CD8-positive, alpha-beta memory T cell (primary cell): ENCODE results near the gene C6orf132. TPM values are rescaled to one million over a fixed set of nuclear protein-coding genes. Genes with fewer than 3 reads are reported as not detected.

Source experiments
- CTCF ChIA-PET: fragments of 350-600 bp; sonication (Branson Sonifier 250); formaldehyde crosslinking; loops from one replicate; lab custom pipeline; 2021; ENCODE audit warnings: antibody characterized with exemption; lab: Charles Lee
- POLR2A ChIA-PET: fragments of 350-600 bp; sonication (Branson Sonifier 250); formaldehyde crosslinking; loops from one replicate; lab custom pipeline; 2021; ENCODE audit warnings: antibody characterized with exemption; lab: Charles Lee
- DNase-seq, 5 donors: peaks; one replicate each; pipeline versions ENCODE4 v3.0.0 to v3.0.0-alpha.2; 2020 to 2022; ENCODE audit warnings: mixed read lengths in 1 of 5
- H3K27ac ChIP-seq: one replicate; pipeline ENCODE4 v1.7.0; 2013; ENCODE audit warnings: low read depth, mild to moderate bottlenecking, low read length, moderate library complexity
- H3K27me3 ChIP-seq: 2 replicates; pipeline ENCODE4 v1.7.0; 2013; ENCODE audit warnings: low read length, mild to moderate bottlenecking; ENCODE audit not compliant: insufficient read depth, poor library complexity, severe bottlenecking
- H3K36me3 ChIP-seq: 2 replicates; pipeline ENCODE4 v1.7.0; 2013; ENCODE audit warnings: mild to moderate bottlenecking, low read length, moderate library complexity; ENCODE audit not compliant: insufficient read depth
- H3K4me1 ChIP-seq: 2 replicates; pipeline ENCODE4 v1.7.0; 2013; ENCODE audit warnings: mild to moderate bottlenecking, low read length, moderate library complexity; ENCODE audit not compliant: insufficient read depth
- H3K4me3 ChIP-seq: 2 replicates; pipeline ENCODE4 v1.7.0; 2013; ENCODE audit warnings: mild to moderate bottlenecking, low read length
- H3K9me3 ChIP-seq: 2 replicates; pipeline ENCODE4 v1.7.0; 2013; ENCODE audit warnings: mild to moderate bottlenecking, low read length
- H3K27ac Mint-ChIP-seq, 8 donors: one replicate each; pipeline ENCODE4 v1.8.0; 2020 to 2021; ENCODE audit warnings: mixed read lengths in 8 of 8, mild to moderate bottlenecking in 6 of 8, inconsistent platforms in 3 of 8, moderate library complexity in 3 of 8
- H3K27me3 Mint-ChIP-seq, 2 donors: one replicate each; pipeline ENCODE4 v1.8.0; 2020 to 2021; ENCODE audit warnings: mixed read lengths in 2 of 2, mild to moderate bottlenecking in 1 of 2, moderate library complexity in 1 of 2
- H3K36me3 Mint-ChIP-seq, 3 donors: one replicate each; pipeline ENCODE4 v1.8.0; 2020 to 2021; ENCODE audit warnings: mixed read lengths in 3 of 3, inconsistent platforms in 1 of 3, mild to moderate bottlenecking in 1 of 3
- H3K4me1 Mint-ChIP-seq, 3 donors: one replicate each; pipeline ENCODE4 v1.8.0; 2020 to 2021; ENCODE audit warnings: mixed read lengths in 3 of 3, inconsistent platforms in 1 of 3, mild to moderate bottlenecking in 1 of 3
- H3K4me3 Mint-ChIP-seq, 7 donors: one replicate each; pipeline ENCODE4 v1.8.0; 2020 to 2021; ENCODE audit warnings: mixed read lengths in 7 of 7, mild to moderate bottlenecking in 6 of 7, moderate library complexity in 4 of 7, inconsistent platforms in 2 of 7
- H3K9me3 Mint-ChIP-seq, 5 donors: one replicate each; pipeline ENCODE4 v1.8.0; 2020 to 2022; ENCODE audit warnings: mixed read lengths in 5 of 5, mild to moderate bottlenecking in 3 of 5, moderate library complexity in 2 of 5, inconsistent platforms in 1 of 5
- polyA plus RNA-seq: library from polyadenylated mRNA; unstranded; fragments of 300-500 nt; fragmentation: Illumina TruSeq; gene quantifications from one replicate; pipeline ENCODE4 v1.2.3, GENCODE V29; 2021
- total RNA-seq, 2 experiments: library from RNA; stranded (reverse); gene quantifications; one replicate each; pipeline ENCODE4 v1.2.3, GENCODE V29; 2021

The C6orf132 gene
- total and polyA plus RNA-seq, 3 experiments from 2014 or later, result 0.15 to 0.16 TPM; not detected in 1

DNA sequence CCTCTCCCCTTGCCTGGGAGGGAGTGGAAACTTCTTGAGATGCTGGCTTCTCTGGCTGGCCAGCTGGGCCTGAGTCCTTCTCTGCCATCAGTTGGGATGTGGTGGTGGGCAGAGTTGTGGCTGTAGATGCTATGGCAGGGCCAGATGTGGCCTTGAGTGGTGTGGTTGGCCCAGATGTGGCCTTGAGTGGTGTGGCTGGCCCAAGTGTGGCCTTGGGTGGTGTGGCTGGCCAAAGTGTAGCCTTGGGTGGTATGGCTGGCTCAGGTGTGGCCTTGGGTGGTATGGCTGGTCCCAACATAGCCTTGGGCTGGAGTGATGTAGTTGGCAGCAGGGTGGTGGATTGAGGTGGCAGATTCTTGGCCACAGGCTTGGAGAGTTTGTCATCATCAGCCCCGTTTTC, 36.7 kb downstream of the C6orf132 start:
- H3K27ac Mint-ChIP-seq, result peak overlapping the region in 1 of 8 donors; percentile 60
- H3K27me3 Mint-ChIP-seq, result peaks cover 0 to 3% of the 10 kb centered on the region in 2 donors
- POLR2A ChIA-PET, result no interaction called here
- no peaks in the 10 kb centered on the region for H3K9me3 ChIP-seq
- DNase-seq, result no peak
- no peaks in the 10 kb centered on the region for H3K36me3 Mint-ChIP-seq
- CTCF ChIA-PET, result interaction anchor here (2.0 to 3.0 kb wide), 5 partner anchors 10 to 59 kb away, joined by 9 to 18 read pairs (median 15); no protein-coding TSS in a partner anchor
- peaks cover 7 to 8% (median 7%) of the 10 kb centered on the region in 3 donors for H3K4me1 Mint-ChIP-seq
- H3K27me3 ChIP-seq, result no peaks in the 10 kb centered on the region
- H3K4me3 ChIP-seq, result no peak overlapping the region
- no peak overlapping the region for H3K27ac ChIP-seq
- no peaks in the 10 kb centered on the region for H3K36me3 ChIP-seq
- H3K9me3 Mint-ChIP-seq, result peaks cover 0 to 2% (median 0%) of the 10 kb centered on the region in 5 donors
- H3K4me3 Mint-ChIP-seq, result peak overlapping the region in 6 of 7 donors; percentile 8 to 69 (median 33)
- H3K4me1 ChIP-seq, result peaks cover 6% of the 10 kb centered on the region

DNA sequence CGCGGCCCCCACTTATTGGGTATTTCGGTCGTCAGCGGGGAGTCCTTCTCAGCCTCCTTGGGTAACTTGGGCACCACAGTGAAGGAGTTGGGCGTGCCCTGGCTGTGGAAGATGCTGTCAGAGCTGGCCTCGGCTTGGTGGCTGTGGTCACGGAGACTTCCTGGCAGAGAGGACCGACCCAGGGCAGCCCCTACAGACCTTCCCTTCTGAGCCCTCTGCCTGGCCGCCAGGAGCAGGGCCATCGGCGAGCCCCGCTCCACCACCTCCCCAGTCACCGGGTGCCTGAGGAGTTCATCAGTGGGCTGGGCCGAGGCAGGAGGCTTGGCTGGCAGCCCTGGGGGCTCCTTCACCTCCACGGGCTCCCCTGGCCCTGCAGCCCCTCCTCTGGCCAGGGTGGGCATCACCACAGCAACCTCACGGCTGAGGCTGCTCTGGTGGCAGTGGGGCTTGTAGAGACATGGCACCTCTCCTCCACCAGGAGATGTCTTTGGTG, 37.2 kb downstream of the C6orf132 start:
- no peaks in the 10 kb centered on the region for H3K27me3 ChIP-seq
- peak overlapping the region in 1 of 8 donors; percentile 60 for H3K27ac Mint-ChIP-seq
- H3K36me3 ChIP-seq, result no peaks in the 10 kb centered on the region
- H3K4me3 ChIP-seq, result peak overlapping the region; percentile 66
- peaks cover 7 to 9% (median 7%) of the 10 kb centered on the region in 3 donors for H3K4me1 Mint-ChIP-seq
- H3K4me3 Mint-ChIP-seq, result peak overlapping the region in 6 of 7 donors; percentile 19 to 82 (median 54)
- no peak for DNase-seq
- peaks cover 6% of the 10 kb centered on the region for H3K4me1 ChIP-seq
- no peaks in the 10 kb centered on the region for H3K36me3 Mint-ChIP-seq
- ChIA-PET CTCF (interaction anchor here (0.7 to 3.0 kb wide), 35 partner anchors 9 to 450 kb away, joined by 3 to 29 read pairs (median 6); partner anchors contain the start of genes BYSL, CCND3, MED20 and PRICKLE4), POLR2A (interaction anchor here (0.5 to 0.6 kb wide), 2 partner anchors 28 to 162 kb away, joined by 3 to 5 read pairs; no protein-coding TSS in a partner anchor)
- H3K9me3 Mint-ChIP-seq, result no peaks in the 10 kb centered on the region
- peak overlapping the region; percentile 51 for H3K27ac ChIP-seq
- H3K27me3 Mint-ChIP-seq, result no peaks in the 10 kb centered on the region
- no peaks in the 10 kb centered on the region for H3K9me3 ChIP-seq

DNA sequence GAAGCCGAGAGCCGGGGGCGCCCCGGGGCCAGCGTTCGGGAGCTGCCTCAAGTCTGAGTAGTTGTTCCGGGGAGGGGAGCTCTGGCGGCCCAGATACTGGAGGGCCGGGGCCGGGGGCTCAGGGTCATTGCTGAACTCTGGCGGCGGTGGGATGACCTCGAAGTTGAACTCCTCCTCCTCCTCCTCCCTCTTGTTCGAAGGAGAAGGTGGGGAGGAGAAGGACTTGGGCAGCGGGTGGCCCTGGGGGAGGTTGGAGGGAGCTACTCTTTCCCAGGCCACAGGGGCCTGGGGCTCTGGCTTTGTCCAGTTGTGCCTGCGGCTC, 37.7 kb downstream of the C6orf132 start:
- Mint-ChIP-seq H3K36me3 (no peaks in the 10 kb centered on the region), H3K27me3 (no peaks in the 10 kb centered on the region), H3K4me1 (peaks cover 7 to 13% (median 7%) of the 10 kb centered on the region in 3 donors), H3K9me3 (no peaks in the 10 kb centered on the region), H3K27ac (peak overlapping the region in 1 of 8 donors; percentile 38), H3K4me3 (peak overlapping the region in 6 of 7 donors; percentile 46 to 82 (median 58))
- Histone ChIP-seq H3K36me3 (no peaks in the 10 kb centered on the region), H3K9me3 (no peaks in the 10 kb centered on the region), H3K27me3 (no peaks in the 10 kb centered on the region), H3K4me1 (peaks cover 6% of the 10 kb centered on the region), H3K4me3 (peak overlapping the region; percentile 66), H3K27ac (peak overlapping the region; percentile 51)
- DNase-seq, result no peak
- ChIA-PET POLR2A (interaction anchor here (0.5 to 0.6 kb wide), 2 partner anchors 28 to 162 kb away, joined by 3 to 5 read pairs; no protein-coding TSS in a partner anchor), CTCF (interaction anchor here (0.6 to 3.0 kb wide), 51 partner anchors 8 to 860 kb away, joined by 3 to 29 read pairs (median 4); partner anchors contain the start of genes BYSL, CCND3, MED20 and PRICKLE4)

DNA sequence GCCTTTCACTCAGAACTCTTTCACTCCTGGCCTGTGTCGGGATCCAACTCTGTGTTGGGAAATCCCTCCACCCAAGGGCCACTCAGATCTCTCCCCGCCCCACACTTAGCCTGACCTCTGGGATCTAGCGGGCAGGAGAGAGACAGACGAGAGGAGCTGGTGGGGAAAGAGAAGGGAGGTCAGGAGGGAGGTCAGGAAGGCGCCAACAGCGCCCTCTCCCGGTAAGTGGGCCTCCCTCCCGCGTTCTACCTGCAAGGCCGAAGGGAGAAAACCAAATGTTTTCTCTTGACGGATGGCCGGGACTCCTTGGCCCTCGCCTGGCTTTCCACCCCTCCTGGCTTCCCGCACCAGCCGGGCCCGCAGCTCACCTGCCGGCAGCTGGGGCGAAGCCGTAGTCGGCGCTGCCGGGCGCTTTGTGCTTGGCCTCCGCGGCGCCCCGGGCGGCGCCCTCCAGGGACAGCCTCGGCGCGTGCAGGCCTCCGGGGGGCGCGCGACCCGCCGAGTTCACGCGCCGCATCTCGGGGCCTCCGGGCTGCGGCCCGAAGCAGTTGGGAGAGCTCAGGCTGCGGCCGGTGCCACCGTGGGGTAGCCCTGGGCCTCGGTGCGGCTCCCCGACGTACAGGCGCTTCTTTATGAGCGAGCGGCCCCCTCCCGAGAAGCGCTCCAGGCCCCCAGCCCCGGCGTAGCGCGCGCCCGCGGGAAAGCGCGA, 38.2 kb downstream of the C6orf132 start:
- H3K4me1 Mint-ChIP-seq, result peaks cover 7 to 14% (median 7%) of the 10 kb centered on the region in 3 donors
- ChIA-PET POLR2A (interaction anchor here (0.6 to 1.3 kb wide), 2 partner anchors 29 to 54 kb away, joined by 3 to 4 read pairs; partner anchors contain the start of gene TAF8), CTCF (interaction anchor here (0.6 to 3.0 kb wide), 62 partner anchors 8 to 860 kb away, joined by 3 to 29 read pairs (median 4); partner anchors contain the start of genes BYSL, CCND3, MED20 and MRPS10)
- H3K36me3 ChIP-seq, result no peaks in the 10 kb centered on the region
- peak; percentile 57 to 78 (median 70) for DNase-seq
- no peaks in the 10 kb centered on the region for H3K9me3 Mint-ChIP-seq
- peak overlapping the region; percentile 51 for H3K27ac ChIP-seq
- H3K4me3 Mint-ChIP-seq, result peak overlapping the region; percentile 65 to 85 (median 71)
- no peaks in the 10 kb centered on the region for H3K27me3 ChIP-seq
- peak overlapping the region in 4 of 8 donors; percentile 17 to 55 (median 44) for H3K27ac Mint-ChIP-seq
- H3K27me3 Mint-ChIP-seq, result no peaks in the 10 kb centered on the region
- peak overlapping the region; percentile 66 for H3K4me3 ChIP-seq
- peaks cover 6% of the 10 kb centered on the region for H3K4me1 ChIP-seq
- H3K36me3 Mint-ChIP-seq, result no peaks in the 10 kb centered on the region
- H3K9me3 ChIP-seq, result no peaks in the 10 kb centered on the region

DNA sequence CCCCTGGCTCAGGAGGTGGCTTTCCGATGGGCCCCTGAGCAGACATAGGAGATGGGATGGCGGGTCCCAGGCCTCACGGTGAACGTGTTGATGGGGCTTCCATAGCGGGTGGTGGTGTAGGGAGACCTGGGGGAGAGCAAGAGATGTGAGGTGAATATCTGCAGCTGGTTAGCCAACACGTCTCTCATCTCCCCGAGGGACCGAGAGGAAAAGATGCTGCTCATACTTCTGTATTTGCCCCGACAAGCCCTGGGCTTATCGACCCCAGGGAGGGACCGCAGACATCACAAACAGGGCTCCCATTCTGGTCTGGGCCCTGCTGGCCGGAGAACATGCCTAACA, 38.7 kb downstream of the C6orf132 start:
- H3K4me1 Mint-ChIP-seq, result peaks cover 7 to 14% (median 7%) of the 10 kb centered on the region in 3 donors
- peak overlapping the region in 4 of 8 donors; percentile 17 to 55 (median 44) for H3K27ac Mint-ChIP-seq
- H3K4me3 Mint-ChIP-seq, result peak overlapping the region; percentile 65 to 85 (median 71)
- H3K27me3 Mint-ChIP-seq, result no peaks in the 10 kb centered on the region
- ChIA-PET CTCF (interaction anchor here (0.7 to 3.0 kb wide), 47 partner anchors 8 to 444 kb away, joined by 3 to 29 read pairs (median 5); partner anchors contain the start of genes BYSL, CCND3, MED20 and MRPS10), POLR2A (interaction anchor here (1.3 kb wide), 1 partner anchor 53 kb away, joined by 4 read pairs; the partner anchor contains the start of gene TAF8)
- Histone ChIP-seq H3K9me3 (no peaks in the 10 kb centered on the region), H3K27ac (peak overlapping the region; percentile 51), H3K4me3 (peak overlapping the region; percentile 66), H3K4me1 (peaks cover 6% of the 10 kb centered on the region), H3K27me3 (no peaks in the 10 kb centered on the region), H3K36me3 (no peaks in the 10 kb centered on the region)
- no peaks in the 10 kb centered on the region for H3K36me3 Mint-ChIP-seq
- DNase-seq, result no peak
- H3K9me3 Mint-ChIP-seq, result no peaks in the 10 kb centered on the region

DNA sequence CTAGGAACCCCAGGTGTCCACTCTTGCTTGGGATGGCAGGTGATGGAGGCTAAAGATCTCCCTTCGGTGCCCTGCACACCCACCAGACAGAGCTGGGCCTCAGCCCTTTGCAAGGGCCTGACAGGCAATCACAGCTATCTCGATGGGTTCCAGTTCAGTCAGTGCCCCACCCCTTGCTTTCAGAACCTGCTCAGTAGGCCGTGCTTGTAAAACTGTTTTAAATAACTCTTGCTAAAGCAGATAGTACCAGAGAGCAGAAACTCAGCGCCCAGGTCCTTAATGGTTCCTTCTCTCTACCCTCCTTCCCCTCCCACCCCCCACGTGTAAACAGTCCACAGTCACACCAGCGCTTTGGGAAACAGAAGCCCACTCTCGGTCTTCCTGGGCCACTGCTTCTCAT, 39.2 kb downstream of the C6orf132 start:
- Histone ChIP-seq H3K9me3 (no peaks in the 10 kb centered on the region), H3K27me3 (no peaks in the 10 kb centered on the region), H3K4me3 (no peak overlapping the region), H3K36me3 (no peaks in the 10 kb centered on the region), H3K27ac (no peak overlapping the region), H3K4me1 (peaks cover 6% of the 10 kb centered on the region)
- DNase-seq, result no peak
- Mint-ChIP-seq H3K27me3 (no peaks in the 10 kb centered on the region), H3K27ac (no peak overlapping the region), H3K36me3 (peaks cover 0 to 3% (median 0%) of the 10 kb centered on the region in 3 donors), H3K9me3 (no peaks in the 10 kb centered on the region), H3K4me1 (peaks cover 7 to 14% (median 7%) of the 10 kb centered on the region in 3 donors), H3K4me3 (peak overlapping the region in 6 of 7 donors; percentile 45 to 85 (median 73))
- POLR2A ChIA-PET, result interaction anchor here (1.3 kb wide), 1 partner anchor 53 kb away, joined by 4 read pairs; the partner anchor contains the start of gene TAF8
- CTCF ChIA-PET, result interaction anchor here (1.1 to 3.0 kb wide), 17 partner anchors 8 to 445 kb away, joined by 3 to 29 read pairs (median 7); partner anchors contain the start of genes BYSL, MED20, MRPS10 and TAF8

DNA sequence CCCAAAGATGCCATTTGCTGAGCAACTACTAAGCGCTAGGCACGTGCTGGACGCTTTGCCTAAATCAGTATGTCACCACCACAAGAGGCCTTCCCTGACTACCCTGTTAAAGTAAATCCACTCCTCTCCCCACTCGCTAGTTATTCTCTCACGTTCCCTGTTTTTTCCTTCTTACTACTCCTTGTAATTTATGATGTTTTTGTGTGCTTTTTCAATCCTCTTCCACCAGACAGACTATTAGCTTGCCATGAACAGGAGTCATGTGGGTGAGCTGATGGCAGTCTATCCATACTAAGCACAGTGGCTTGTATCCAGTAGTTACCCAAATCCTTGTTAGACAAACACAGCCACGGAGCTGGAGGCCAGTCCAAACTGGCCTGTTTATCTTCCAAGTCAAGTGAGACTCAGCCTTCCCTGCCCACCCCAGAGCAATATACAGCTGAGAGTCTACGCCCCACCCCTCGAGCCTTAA, 41.2 kb downstream of the C6orf132 start:
- Mint-ChIP-seq H3K36me3 (peaks cover 0 to 3% (median 0%) of the 10 kb centered on the region in 3 donors), H3K4me1 (peaks cover 7 to 14% (median 7%) of the 10 kb centered on the region in 3 donors), H3K27me3 (peaks cover 0 to 2% of the 10 kb centered on the region in 2 donors), H3K9me3 (no peaks in the 10 kb centered on the region), H3K4me3 (peak overlapping the region in 1 of 7 donors; percentile 61), H3K27ac (peak overlapping the region in 1 of 8 donors; percentile 14)
- no peaks in the 10 kb centered on the region for H3K27me3 ChIP-seq
- no peaks in the 10 kb centered on the region for H3K9me3 ChIP-seq
- CTCF ChIA-PET, result interaction anchor here (0.7 kb wide), 1 partner anchor 165 kb away, joined by 3 read pairs; no protein-coding TSS in a partner anchor
- no peak for DNase-seq
- no peak overlapping the region for H3K27ac ChIP-seq
- H3K4me1 ChIP-seq, result peaks cover 6% of the 10 kb centered on the region
- H3K36me3 ChIP-seq, result no peaks in the 10 kb centered on the region
- POLR2A ChIA-PET, result no interaction called here
- no peak overlapping the region for H3K4me3 ChIP-seq
